H1 (cell line): ENCODE data around the gene OSBPL3. TPM values are rescaled to one million over a fixed set of nuclear protein-coding genes. Genes with fewer than 3 reads are reported as not detected.

Source experiments
- BACH1 ChIP-seq: IDR thresholded peaks from 2 replicates; pipeline ENCODE4 v1.6.1; 2012; ENCODE audit warnings: low read length, improper control_type of control experiment
- BRCA1 ChIP-seq: IDR thresholded peaks from 2 replicates; pipeline ENCODE4 v1.6.1; 2012; ENCODE audit warnings: low read depth, low read length, improper control_type of control experiment
- CHD1 ChIP-seq: IDR thresholded peaks from 2 replicates; pipeline ENCODE4 v1.6.1; 2012; ENCODE audit warnings: low read depth, low read length, improper control_type of control experiment
- EP300 ChIP-seq, 2 experiments: IDR thresholded peaks; 1 replicate in 1 of 2; 2 replicates in 1 of 2; pipeline ENCODE4 v1.6.1; 2011 to 2012; ENCODE audit warnings: low read depth in 2 of 2, low read length in 2 of 2, mild to moderate bottlenecking in 2 of 2, borderline replicate concordance in 1 of 2, inconsistent platforms in 1 of 2, moderate library complexity in 1 of 2
- KDM1A ChIP-seq: fragments of 200-600, 300-600 bp; sonication (generic); IDR thresholded peaks from 2 replicates; pipeline ENCODE4 v1.7.1; 2016; ENCODE audit warnings: mild to moderate bottlenecking, low read length, borderline replicate concordance
- polyA plus RNA-seq, 7 experiments: library from polyadenylated mRNA; depleted of rRNA in 3 of 7; stranded (reverse) in 5 of 7; unstranded in 2 of 7; fragments of >200 nt in 5 of 7; fragments of 200-250 nt in 2 of 7; gene quantifications; 1 replicate in 5 of 7; 2 replicates in 1 of 7; 4 replicates in 1 of 7; pipeline versions ENCODE4 v1.2.1 to v1.2.3, GENCODE V29; 2011 to 2013; ENCODE audit warnings: missing spikeins in 2 of 7, mixed read lengths in 2 of 7
- total RNA-seq: library from RNA; stranded (reverse); fragmentation: NEBNext Ultra II Directional; extraction: Animal tissue kit (Norgen Biotek cat#: 25700); gene quantifications from 2 replicates; pipeline ENCODE4 v1.2.1, GENCODE V29; 2021
- TF ChIP-seq, protein P1 (sequence below): fragments of 300-600 bp; sonication (generic); IDR thresholded peaks from 2 replicates; pipeline ENCODE4 v1.7.1; 2012; ENCODE audit warnings: low read length, moderate library complexity, mild to moderate bottlenecking, inconsistent platforms; ENCODE audit not compliant: insufficient replicate concordance

Gene OSBPL3
- total and polyA plus RNA-seq, 2 of the 8 experiments (the other 6 are each of a cell fraction or from before 2014, with no cell fraction given) = 2.8 to 13.9 TPM

DNA sequence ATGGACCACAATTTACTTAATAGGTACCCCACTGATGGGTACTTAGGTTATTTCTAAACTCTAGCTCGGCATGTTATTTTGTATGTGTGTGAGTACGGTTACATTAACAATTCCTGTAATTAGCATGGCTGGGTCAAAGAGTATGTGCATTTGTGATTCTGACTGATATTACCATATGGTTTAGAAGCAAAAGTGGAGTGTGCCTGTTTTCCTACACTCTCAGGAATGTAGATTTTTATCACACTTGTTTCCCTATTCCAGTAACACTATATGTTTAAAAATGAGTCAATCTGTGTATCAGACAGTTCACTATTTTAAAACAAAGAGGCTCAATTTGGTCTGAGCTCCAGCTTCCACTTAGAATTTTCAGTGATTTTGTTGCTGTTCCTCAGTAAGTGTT, 178.1 kb downstream of the OSBPL3 start (continued):
- TF ChIP-seq, protein P1, sequence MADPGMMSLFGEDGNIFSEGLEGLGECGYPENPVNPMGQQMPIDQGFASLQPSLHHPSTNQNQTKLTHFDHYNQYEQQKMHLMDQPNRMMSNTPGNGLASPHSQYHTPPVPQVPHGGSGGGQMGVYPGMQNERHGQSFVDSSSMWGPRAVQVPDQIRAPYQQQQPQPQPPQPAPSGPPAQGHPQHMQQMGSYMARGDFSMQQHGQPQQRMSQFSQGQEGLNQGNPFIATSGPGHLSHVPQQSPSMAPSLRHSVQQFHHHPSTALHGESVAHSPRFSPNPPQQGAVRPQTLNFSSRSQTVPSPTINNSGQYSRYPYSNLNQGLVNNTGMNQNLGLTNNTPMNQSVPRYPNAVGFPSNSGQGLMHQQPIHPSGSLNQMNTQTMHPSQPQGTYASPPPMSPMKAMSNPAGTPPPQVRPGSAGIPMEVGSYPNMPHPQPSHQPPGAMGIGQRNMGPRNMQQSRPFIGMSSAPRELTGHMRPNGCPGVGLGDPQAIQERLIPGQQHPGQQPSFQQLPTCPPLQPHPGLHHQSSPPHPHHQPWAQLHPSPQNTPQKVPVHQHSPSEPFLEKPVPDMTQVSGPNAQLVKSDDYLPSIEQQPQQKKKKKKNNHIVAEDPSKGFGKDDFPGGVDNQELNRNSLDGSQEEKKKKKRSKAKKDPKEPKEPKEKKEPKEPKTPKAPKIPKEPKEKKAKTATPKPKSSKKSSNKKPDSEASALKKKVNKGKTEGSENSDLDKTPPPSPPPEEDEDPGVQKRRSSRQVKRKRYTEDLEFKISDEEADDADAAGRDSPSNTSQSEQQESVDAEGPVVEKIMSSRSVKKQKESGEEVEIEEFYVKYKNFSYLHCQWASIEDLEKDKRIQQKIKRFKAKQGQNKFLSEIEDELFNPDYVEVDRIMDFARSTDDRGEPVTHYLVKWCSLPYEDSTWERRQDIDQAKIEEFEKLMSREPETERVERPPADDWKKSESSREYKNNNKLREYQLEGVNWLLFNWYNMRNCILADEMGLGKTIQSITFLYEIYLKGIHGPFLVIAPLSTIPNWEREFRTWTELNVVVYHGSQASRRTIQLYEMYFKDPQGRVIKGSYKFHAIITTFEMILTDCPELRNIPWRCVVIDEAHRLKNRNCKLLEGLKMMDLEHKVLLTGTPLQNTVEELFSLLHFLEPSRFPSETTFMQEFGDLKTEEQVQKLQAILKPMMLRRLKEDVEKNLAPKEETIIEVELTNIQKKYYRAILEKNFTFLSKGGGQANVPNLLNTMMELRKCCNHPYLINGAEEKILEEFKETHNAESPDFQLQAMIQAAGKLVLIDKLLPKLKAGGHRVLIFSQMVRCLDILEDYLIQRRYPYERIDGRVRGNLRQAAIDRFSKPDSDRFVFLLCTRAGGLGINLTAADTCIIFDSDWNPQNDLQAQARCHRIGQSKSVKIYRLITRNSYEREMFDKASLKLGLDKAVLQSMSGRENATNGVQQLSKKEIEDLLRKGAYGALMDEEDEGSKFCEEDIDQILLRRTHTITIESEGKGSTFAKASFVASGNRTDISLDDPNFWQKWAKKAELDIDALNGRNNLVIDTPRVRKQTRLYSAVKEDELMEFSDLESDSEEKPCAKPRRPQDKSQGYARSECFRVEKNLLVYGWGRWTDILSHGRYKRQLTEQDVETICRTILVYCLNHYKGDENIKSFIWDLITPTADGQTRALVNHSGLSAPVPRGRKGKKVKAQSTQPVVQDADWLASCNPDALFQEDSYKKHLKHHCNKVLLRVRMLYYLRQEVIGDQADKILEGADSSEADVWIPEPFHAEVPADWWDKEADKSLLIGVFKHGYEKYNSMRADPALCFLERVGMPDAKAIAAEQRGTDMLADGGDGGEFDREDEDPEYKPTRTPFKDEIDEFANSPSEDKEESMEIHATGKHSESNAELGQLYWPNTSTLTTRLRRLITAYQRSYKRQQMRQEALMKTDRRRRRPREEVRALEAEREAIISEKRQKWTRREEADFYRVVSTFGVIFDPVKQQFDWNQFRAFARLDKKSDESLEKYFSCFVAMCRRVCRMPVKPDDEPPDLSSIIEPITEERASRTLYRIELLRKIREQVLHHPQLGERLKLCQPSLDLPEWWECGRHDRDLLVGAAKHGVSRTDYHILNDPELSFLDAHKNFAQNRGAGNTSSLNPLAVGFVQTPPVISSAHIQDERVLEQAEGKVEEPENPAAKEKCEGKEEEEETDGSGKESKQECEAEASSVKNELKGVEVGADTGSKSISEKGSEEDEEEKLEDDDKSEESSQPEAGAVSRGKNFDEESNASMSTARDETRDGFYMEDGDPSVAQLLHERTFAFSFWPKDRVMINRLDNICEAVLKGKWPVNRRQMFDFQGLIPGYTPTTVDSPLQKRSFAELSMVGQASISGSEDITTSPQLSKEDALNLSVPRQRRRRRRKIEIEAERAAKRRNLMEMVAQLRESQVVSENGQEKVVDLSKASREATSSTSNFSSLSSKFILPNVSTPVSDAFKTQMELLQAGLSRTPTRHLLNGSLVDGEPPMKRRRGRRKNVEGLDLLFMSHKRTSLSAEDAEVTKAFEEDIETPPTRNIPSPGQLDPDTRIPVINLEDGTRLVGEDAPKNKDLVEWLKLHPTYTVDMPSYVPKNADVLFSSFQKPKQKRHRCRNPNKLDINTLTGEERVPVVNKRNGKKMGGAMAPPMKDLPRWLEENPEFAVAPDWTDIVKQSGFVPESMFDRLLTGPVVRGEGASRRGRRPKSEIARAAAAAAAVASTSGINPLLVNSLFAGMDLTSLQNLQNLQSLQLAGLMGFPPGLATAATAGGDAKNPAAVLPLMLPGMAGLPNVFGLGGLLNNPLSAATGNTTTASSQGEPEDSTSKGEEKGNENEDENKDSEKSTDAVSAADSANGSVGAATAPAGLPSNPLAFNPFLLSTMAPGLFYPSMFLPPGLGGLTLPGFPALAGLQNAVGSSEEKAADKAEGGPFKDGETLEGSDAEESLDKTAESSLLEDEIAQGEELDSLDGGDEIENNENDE = no peak
- TF ChIP-seq BRCA1 (no peak), KDM1A (no peak), BACH1 (no peak), CHD1 (no peak), EP300 (IDR thresholded peaks at IDR 0.05; ENCODE audit: borderline replicate concordance in 1 of 2, low read depth in 2 of 2, low read length in 2 of 2) (no peak)
